ENCODE data around the gene UTRN. TPM values are rescaled to one million over a fixed set of nuclear protein-coding genes. Genes with fewer than 3 reads are reported as not detected.

The UTRN gene
- total and polyA plus RNA-seq, 10 of the 15 experiments (the other 5 are each of a cell fraction or from before 2014, with no cell fraction given): 1.6 to 52.6 (median 25.5) TPM

GRCh38 chr6:144296973-144297372 lies 11.8 kb downstream of the UTRN start:
- H3K79me2 ChIP-seq (ENCODE audit: control insufficient read depth, insufficient read depth, low read length): no peaks in the 10 kb centered on the region
- H4K20me1 ChIP-seq (ENCODE audit: control insufficient read depth, insufficient read depth): no peaks in the 10 kb centered on the region
- ChIA-PET SMC1A (ENCODE audit: uncharacterized antibody, unreplicated experiment) (interaction anchor here (0.6 to 1.4 kb wide), 3 partner anchors 8 to 814 kb away, joined by 3 to 4 read pairs (median 3); no protein-coding TSS in a partner anchor), CTCF (no interaction called here), POLR2A (no interaction called here), RAD21 (ENCODE audit: unreplicated experiment) (no interaction called here)
- no peak overlapping the region for H2AFZ ChIP-seq (ENCODE audit: control insufficient read depth, low read depth, low read length)
- in situ Hi-C loops (cut with MboI): no loop called here
- BruUV-seq (replicated peaks): no TSS peak
- intact Hi-C loops (cut with micrococcal nuclease; ENCODE audit: unreplicated experiment): no loop called here
- no peak for ATAC-seq
- no peak overlapping the region for H3K9ac ChIP-seq (ENCODE audit: control insufficient read depth, insufficient read depth, low read length)
- WGBS (ENCODE audit: insufficient coverage, insufficient replicate concordance, low lambda C conversion rate, missing lambda C conversion rate): 0% methylated on average over 2 of the region's 2 CpGs
- no peaks in the 10 kb centered on the region for H3K27me3 ChIP-seq (replicated peaks in 1 of 2; ENCODE audit: control insufficient read depth in 2 of 2, insufficient read depth in 2 of 2, low read length in 1 of 2)
- no peak overlapping the region for H3K4me2 ChIP-seq (ENCODE audit: control insufficient read depth, insufficient read depth)
- no peak overlapping the region for H3K4me3 ChIP-seq
- no peak for FAIRE-seq
- no peak overlapping the region for H3K27ac ChIP-seq (ENCODE audit: control insufficient read depth, insufficient read depth)
- TF ChIP-seq, protein P1, sequence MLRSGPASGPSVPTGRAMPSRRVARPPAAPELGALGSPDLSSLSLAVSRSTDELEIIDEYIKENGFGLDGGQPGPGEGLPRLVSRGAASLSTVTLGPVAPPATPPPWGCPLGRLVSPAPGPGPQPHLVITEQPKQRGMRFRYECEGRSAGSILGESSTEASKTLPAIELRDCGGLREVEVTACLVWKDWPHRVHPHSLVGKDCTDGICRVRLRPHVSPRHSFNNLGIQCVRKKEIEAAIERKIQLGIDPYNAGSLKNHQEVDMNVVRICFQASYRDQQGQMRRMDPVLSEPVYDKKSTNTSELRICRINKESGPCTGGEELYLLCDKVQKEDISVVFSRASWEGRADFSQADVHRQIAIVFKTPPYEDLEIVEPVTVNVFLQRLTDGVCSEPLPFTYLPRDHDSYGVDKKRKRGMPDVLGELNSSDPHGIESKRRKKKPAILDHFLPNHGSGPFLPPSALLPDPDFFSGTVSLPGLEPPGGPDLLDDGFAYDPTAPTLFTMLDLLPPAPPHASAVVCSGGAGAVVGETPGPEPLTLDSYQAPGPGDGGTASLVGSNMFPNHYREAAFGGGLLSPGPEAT (IDR thresholded peaks at IDR 0.05; ENCODE audit: low read depth): no peak
- TF ChIP-seq MAX (IDR thresholded peaks at IDR 0.05; ENCODE audit: low read depth, low read length) (no peak), NKRF (conservative IDR thresholded peaks at IDR 0.05) (no peak), WRNIP1 (IDR thresholded peaks at IDR 0.05; ENCODE audit: borderline replicate concordance, low read depth, low read length) (no peak), SPI1 (IDR thresholded peaks at IDR 0.05; ENCODE audit: borderline replicate concordance, insufficient read depth, low read depth, low read length) (no peak), IRF4 (IDR thresholded peaks at IDR 0.05; ENCODE audit: low read depth, low read length) (no peak), LARP7 (IDR thresholded peaks at IDR 0.05) (no peak), ZNF217 (IDR thresholded peaks at IDR 0.05) (no peak), YBX1 (IDR thresholded peaks at IDR 0.05) (no peak), ESRRA (IDR thresholded peaks at IDR 0.05; ENCODE audit: low read length) (no peak)
- TF ChIP-seq, protein P2, sequence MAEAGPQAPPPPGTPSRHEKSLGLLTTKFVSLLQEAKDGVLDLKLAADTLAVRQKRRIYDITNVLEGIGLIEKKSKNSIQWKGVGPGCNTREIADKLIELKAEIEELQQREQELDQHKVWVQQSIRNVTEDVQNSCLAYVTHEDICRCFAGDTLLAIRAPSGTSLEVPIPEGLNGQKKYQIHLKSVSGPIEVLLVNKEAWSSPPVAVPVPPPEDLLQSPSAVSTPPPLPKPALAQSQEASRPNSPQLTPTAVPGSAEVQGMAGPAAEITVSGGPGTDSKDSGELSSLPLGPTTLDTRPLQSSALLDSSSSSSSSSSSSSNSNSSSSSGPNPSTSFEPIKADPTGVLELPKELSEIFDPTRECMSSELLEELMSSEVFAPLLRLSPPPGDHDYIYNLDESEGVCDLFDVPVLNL (IDR thresholded peaks at IDR 0.05; ENCODE audit: low read depth, low read length): no peak
- TF ChIP-seq, protein P3, sequence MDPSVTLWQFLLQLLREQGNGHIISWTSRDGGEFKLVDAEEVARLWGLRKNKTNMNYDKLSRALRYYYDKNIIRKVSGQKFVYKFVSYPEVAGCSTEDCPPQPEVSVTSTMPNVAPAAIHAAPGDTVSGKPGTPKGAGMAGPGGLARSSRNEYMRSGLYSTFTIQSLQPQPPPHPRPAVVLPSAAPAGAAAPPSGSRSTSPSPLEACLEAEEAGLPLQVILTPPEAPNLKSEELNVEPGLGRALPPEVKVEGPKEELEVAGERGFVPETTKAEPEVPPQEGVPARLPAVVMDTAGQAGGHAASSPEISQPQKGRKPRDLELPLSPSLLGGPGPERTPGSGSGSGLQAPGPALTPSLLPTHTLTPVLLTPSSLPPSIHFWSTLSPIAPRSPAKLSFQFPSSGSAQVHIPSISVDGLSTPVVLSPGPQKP (IDR thresholded peaks at IDR 0.05; ENCODE audit: low read depth, low read length): no peak
- H3K36me3 ChIP-seq (ENCODE audit: control insufficient read depth in 2 of 2, insufficient read depth in 2 of 2, low read length in 1 of 2): no peaks in the 10 kb centered on the region
- no peak for DNase-seq (ENCODE audit: low read depth, low spot score)
- no peaks in the 10 kb centered on the region; the same call in 1 of the 3 replicates for H3K9me3 ChIP-seq (replicated peaks; ENCODE audit: control insufficient read depth, insufficient read depth, low read length)
- H3K4me1 ChIP-seq (ENCODE audit: control insufficient read depth, insufficient read depth, low read length): no peaks in the 10 kb centered on the region

Data from GM12878 (cell line).